Keratinocyte (primary cell): ENCODE measurements around the gene PLD5. TPM values are rescaled to one million over a fixed set of nuclear protein-coding genes. Genes with fewer than 3 reads are reported as not detected.
"Not testable (repeated sequence)": the region's sequence is repeated elsewhere in the genome, so short reads cannot be mapped to it uniquely, and the experiment has no call there.

ENCODE experiments used
- DNase-seq: peaks from one replicate; pipeline ENCODE4 v3.0.0-alpha.2; 2011; ENCODE audit warnings: low read depth, missing footprints, low spot score
- FAIRE-seq: peaks from 2 replicates; lab custom pipeline; 2011; peaks lifted over from hg19 to GRCh38; lab: Jason Lieb, UNC
- H2AFZ ChIP-seq: 2 replicates; pipeline ENCODE4 v1.6.0; 2012; ENCODE audit warnings: low read length, control low read depth, inconsistent platforms; ENCODE audit not compliant: control insufficient read depth
- H3K27ac ChIP-seq: 2 replicates; pipeline ENCODE4 v1.5.1; 2011; ENCODE audit warnings: low read length; ENCODE audit not compliant: control insufficient read depth, insufficient read depth
- H3K27me3 ChIP-seq: 3 replicates; pipeline ENCODE4 v1.6.0; 2011; ENCODE audit warnings: low read length; ENCODE audit not compliant: control insufficient read depth, insufficient read depth; ENCODE audit errors: extremely low read depth
- H3K36me3 ChIP-seq, 2 experiments: 2 replicates in 1 of 2; 3 replicates in 1 of 2; pipeline ENCODE4 v1.5.1; 2011; ENCODE audit warnings: low read length in 2 of 2, mild to moderate bottlenecking in 1 of 2; ENCODE audit not compliant: control insufficient read depth in 2 of 2, insufficient read depth in 2 of 2; ENCODE audit errors: extremely low read depth in 1 of 2
- H3K4me1 ChIP-seq: 3 replicates; pipeline ENCODE4 v1.5.1; 2011; ENCODE audit warnings: low read length; ENCODE audit not compliant: control insufficient read depth, insufficient read depth; ENCODE audit errors: extremely low read depth
- H3K4me2 ChIP-seq: 3 replicates; pipeline ENCODE4 v1.6.0; 2011; ENCODE audit warnings: low read depth, low read length; ENCODE audit not compliant: control insufficient read depth, insufficient read depth; ENCODE audit errors: extremely low read depth
- H3K4me3 ChIP-seq, 3 experiments: fragments of 200-600 bp in 1 of 3; sonication (generic) in 1 of 3; 2 replicates in 2 of 3; 3 replicates in 1 of 3; pipeline ENCODE4 v1.5.1; 2011 to 2016; ENCODE audit warnings: low read length in 3 of 3, mild to moderate bottlenecking in 3 of 3, control low read depth in 2 of 3, inconsistent platforms in 1 of 3, low read depth in 1 of 3, mixed read lengths in 1 of 3, mixed run types in 1 of 3, moderate library complexity in 1 of 3; ENCODE audit not compliant: control insufficient read depth in 2 of 3, insufficient read depth in 2 of 3; ENCODE audit errors: extremely low read depth in 1 of 3
- H3K79me2 ChIP-seq: 2 replicates; pipeline ENCODE4 v1.6.0; 2012; ENCODE audit warnings: low read length; ENCODE audit not compliant: control insufficient read depth, insufficient read depth
- H3K9ac ChIP-seq: 3 replicates; pipeline ENCODE4 v1.6.0; 2011; ENCODE audit warnings: low read length; ENCODE audit not compliant: control insufficient read depth, insufficient read depth; ENCODE audit errors: extremely low read depth
- H3K9me1 ChIP-seq: 3 replicates; pipeline ENCODE4 v1.6.0; 2011; ENCODE audit warnings: low read length; ENCODE audit not compliant: control insufficient read depth, insufficient read depth; ENCODE audit errors: extremely low read depth
- H3K9me3 ChIP-seq: 2 replicates; pipeline ENCODE4 v1.5.1; 2012; ENCODE audit warnings: low read depth, low read length; ENCODE audit not compliant: control insufficient read depth
- H4K20me1 ChIP-seq: 3 replicates; pipeline ENCODE4 v1.6.0; 2011; ENCODE audit warnings: low read length; ENCODE audit not compliant: control insufficient read depth, insufficient read depth; ENCODE audit errors: extremely low read depth
- CTCF ChIP-seq, 3 experiments: IDR thresholded peaks in 1 of 3; conservative IDR thresholded peaks in 1 of 3; optimal IDR thresholded peaks in 1 of 3; 2 replicates in 2 of 3; 3 replicates in 1 of 3; pipeline versions ENCODE3 to v1.5.1; 2011; ENCODE audit warnings: low read length in 3 of 3, mild to moderate bottlenecking in 3 of 3, moderate library complexity in 2 of 3, control low read depth in 1 of 3, inconsistent platforms in 1 of 3; ENCODE audit not compliant: insufficient read depth in 2 of 3; ENCODE audit errors: extremely low read depth in 1 of 3
- EZH2 ChIP-seq: IDR thresholded peaks from one replicate; pipeline ENCODE4 v1.6.1; 2012; ENCODE audit warnings: inconsistent platforms, mild to moderate bottlenecking, low read length, moderate library complexity
- dilution Hi-C: fragments of 300-500 bp; cut with MboI; formaldehyde crosslinking; loops from one replicate; pipeline ENCODE4 v1.7.0; 2020; ENCODE audit warnings: low sequenced_read_pairs; ENCODE audit not compliant: extremely low pct_ligation_motif_present
- polyA plus RNA-seq, 5 experiments: library from polyadenylated mRNA; depleted of rRNA in 3 of 5; stranded (reverse) in 3 of 5; stranded (forward) in 1 of 5; unstranded in 1 of 5; fragments of >200 nt; gene quantifications; 1 replicate in 1 of 5; 2 replicates in 3 of 5; 3 replicates in 1 of 5; pipeline versions ENCODE4 v1.2.1 to v1.2.3, GENCODE V29; 2011 to 2012; ENCODE audit warnings: missing spikeins in 2 of 5, low read depth in 1 of 5, low replicate concordance in 1 of 5

PLD5 gene
- polyA plus RNA-seq, 1 donor (not counting 4 experiments of a cell fraction or from before 2014, with no cell fraction given) = 7.2 TPM

- Histone ChIP-seq H3K9me1 (no peaks in the 10 kb centered on the region), H3K4me1 (no peaks in the 10 kb centered on the region), H3K9ac (no peak overlapping the region), H3K36me3 (peaks cover 0 to 7% of the 10 kb centered on the region in 2 experiments), H3K4me3 (no peak overlapping the region), H2AFZ (no peak overlapping the region), H4K20me1 (no peaks in the 10 kb centered on the region), H3K4me2 (no peak overlapping the region), H3K79me2 (no peaks in the 10 kb centered on the region), H3K27me3 (no peaks in the 10 kb centered on the region), H3K9me3 (no peaks in the 10 kb centered on the region), H3K27ac (no peak overlapping the region)
- DNase-seq (no peak), FAIRE-seq (no peak)
- dilution Hi-C loops = no loop called here
- TF ChIP-seq CTCF (optimal IDR thresholded peaks at IDR 0.05 in 1 of 3, IDR thresholded peaks at IDR 0.05 in 1 of 3, conservative IDR thresholded peaks at IDR 0.05 in 1 of 3; ENCODE audit: extremely low read depth in 1 of 3, insufficient read depth in 2 of 3, low read length in 3 of 3) (no peak), EZH2 (no peak)
Observed at GRCh38 chr1:242219298-242219901, 305.1 kb downstream of the PLD5 start.

GRCh38 chr1:242216368-242216767 lies 308.1 kb downstream of the PLD5 start:
- dilution Hi-C loops = no loop called here
- TF ChIP-seq CTCF (optimal IDR thresholded peaks at IDR 0.05 in 1 of 3, IDR thresholded peaks at IDR 0.05 in 1 of 3, conservative IDR thresholded peaks at IDR 0.05 in 1 of 3; ENCODE audit: extremely low read depth in 1 of 3, insufficient read depth in 2 of 3, low read length in 3 of 3) (no peak), EZH2 (no peak)
- DNase-seq (no peak), FAIRE-seq (no peak)
- Histone ChIP-seq H3K9me1 (no peaks in the 10 kb centered on the region), H3K4me3 (no peak overlapping the region), H3K9me3 (no peaks in the 10 kb centered on the region), H3K9ac (no peak overlapping the region), H3K4me2 (no peak overlapping the region), H3K4me1 (no peaks in the 10 kb centered on the region), H3K36me3 (peaks cover 0 to 9% of the 10 kb centered on the region in 2 experiments), H3K27ac (no peak overlapping the region), H2AFZ (no peak overlapping the region), H3K27me3 (no peaks in the 10 kb centered on the region), H4K20me1 (no peaks in the 10 kb centered on the region), H3K79me2 (no peaks in the 10 kb centered on the region)

- H4K20me1 ChIP-seq, H3K9me3 ChIP-seq, H3K9ac ChIP-seq, H3K4me2 ChIP-seq, H3K27ac ChIP-seq, FAIRE-seq, H3K4me1 ChIP-seq, H3K36me3 ChIP-seq, DNase-seq, H2AFZ ChIP-seq, dilution Hi-C loops, H3K79me2 ChIP-seq, H3K4me3 ChIP-seq, H3K9me1 ChIP-seq, H3K27me3 ChIP-seq: not testable (repeated sequence)
Observed at GRCh38 chr1:242214455-242214854, 310.0 kb downstream of the PLD5 start.

- H3K36me3 ChIP-seq, dilution Hi-C loops, H3K27ac ChIP-seq, H4K20me1 ChIP-seq, H3K9me3 ChIP-seq, H2AFZ ChIP-seq, H3K4me1 ChIP-seq, H3K79me2 ChIP-seq, H3K27me3 ChIP-seq, H3K4me3 ChIP-seq, H3K9me1 ChIP-seq, DNase-seq, H3K4me2 ChIP-seq, H3K9ac ChIP-seq, FAIRE-seq: not testable (repeated sequence)
Observed at GRCh38 chr1:242212961-242213360, 311.5 kb downstream of the PLD5 start.
